GM23338 (cell line): ENCODE data around the gene VWDE. TPM values are rescaled to one million over a fixed set of nuclear protein-coding genes. Genes with fewer than 3 reads are reported as not detected.

Experiments
- ATAC-seq: fragments of 200-7000 bp; cut with Tn5 transposase; 3 replicates; pipeline ENCODE4 v1.9.1; 2020
- DNase-seq: peaks from one replicate; pipeline ENCODE4 v3.0.0-alpha.2; 2015; ENCODE audit warnings: low spot score
- H2AFZ ChIP-seq: fragments of 200-600 bp; sonication (generic); 2 replicates; pipeline ENCODE4 v1.8.0; 2016; ENCODE audit warnings: antibody characterized with exemption, mild to moderate bottlenecking, moderate library complexity
- H3F3A ChIP-seq: fragments of 200-600 bp; sonication (generic); replicated peaks from 2 replicates; pipeline ENCODE4 v1.8.0; 2017; ENCODE audit warnings: antibody characterized with exemption, mixed run types, low read depth
- H3K27ac ChIP-seq: fragments of 200-600 bp; sonication (generic); 2 replicates; pipeline ENCODE4 v1.6.1; 2016; ENCODE audit warnings: low read depth
- H3K27me3 ChIP-seq: fragments of 200-600 bp; sonication (generic); 2 replicates; pipeline ENCODE4 v1.8.0; 2016; ENCODE audit warnings: mild to moderate bottlenecking, mixed run types, moderate library complexity; ENCODE audit not compliant: insufficient read depth
- H3K36me3 ChIP-seq: fragments of 200-600 bp; sonication (generic); 2 replicates; pipeline ENCODE4 v1.8.0; 2016; ENCODE audit warnings: mild to moderate bottlenecking; ENCODE audit not compliant: insufficient read depth
- H3K4me1 ChIP-seq: fragments of 200-600 bp; sonication (generic); 2 replicates; pipeline ENCODE4 v1.8.0; 2016; ENCODE audit warnings: mild to moderate bottlenecking, moderate library complexity; ENCODE audit not compliant: insufficient read depth
- H3K4me2 ChIP-seq: fragments of 200-600 bp; sonication (generic); 2 replicates; pipeline ENCODE4 v1.7.1; 2017; ENCODE audit warnings: mixed run types
- H3K4me3 ChIP-seq: fragments of 200-600 bp; sonication (generic); 2 replicates; pipeline ENCODE4 v1.6.1; 2016; ENCODE audit warnings: mixed run types
- H3K79me2 ChIP-seq: fragments of 200-600 bp; sonication (generic); replicated peaks from 2 replicates; pipeline ENCODE4 v1.8.0; 2017; ENCODE audit warnings: mild to moderate bottlenecking; ENCODE audit not compliant: insufficient read depth
- H3K9me2 ChIP-seq: fragments of 200-600 bp; sonication (generic); 2 replicates; pipeline ENCODE4 v1.8.0; 2017; ENCODE audit not compliant: insufficient read depth
- H4K20me1 ChIP-seq: fragments of 200-600 bp; sonication (generic); replicated peaks from 2 replicates; pipeline ENCODE4 v1.8.0; 2017; ENCODE audit warnings: mild to moderate bottlenecking; ENCODE audit not compliant: insufficient read depth
- H3K27ac Mint-ChIP-seq: 2 replicates; pipeline ENCODE4 v1.8.0; 2020; ENCODE audit warnings: inconsistent platforms, mild to moderate bottlenecking, moderate library complexity, mixed read lengths
- H3K27me3 Mint-ChIP-seq: 3 replicates; pipeline ENCODE4 v1.8.0; 2022; ENCODE audit warnings: low read depth, mild to moderate bottlenecking, moderate library complexity, mixed read lengths, inconsistent platforms; ENCODE audit not compliant: insufficient read depth, poor library complexity
- H3K36me3 Mint-ChIP-seq: 3 replicates; pipeline ENCODE4 v1.8.0; 2021; ENCODE audit warnings: low read depth, mild to moderate bottlenecking, inconsistent platforms, moderate library complexity, mixed read lengths
- H3K4me1 Mint-ChIP-seq: 3 replicates; pipeline ENCODE4 v1.8.0; 2020; ENCODE audit warnings: mild to moderate bottlenecking, inconsistent platforms, mixed read lengths
- H3K4me3 Mint-ChIP-seq: 3 replicates; pipeline ENCODE4 v1.8.0; 2021; ENCODE audit warnings: moderate library complexity, mild to moderate bottlenecking, inconsistent platforms, mixed read lengths
- H3K9me3 Mint-ChIP-seq: 3 replicates; pipeline ENCODE4 v1.8.0; 2020; ENCODE audit warnings: moderate library complexity, mild to moderate bottlenecking, inconsistent platforms, mixed read lengths
- CREB1 ChIP-seq: fragments of 250-450 bp; sonication (Bioruptor Pico); IDR thresholded peaks from 2 replicates; pipeline ENCODE4 v1.5.0; 2020; ENCODE audit warnings: low read depth, mild to moderate bottlenecking, moderate library complexity
- EZH2 ChIP-seq: fragments of 200-600 bp; sonication (generic); IDR thresholded peaks from one replicate; pipeline ENCODE4 v1.8.0; 2017; ENCODE audit warnings: antibody characterized with exemption, mild to moderate bottlenecking, low read depth; ENCODE audit not compliant: unreplicated experiment
- EZH2phosphoT487 ChIP-seq: fragments of 200-600 bp; sonication (generic); IDR thresholded peaks from one replicate; pipeline ENCODE4 v1.8.1; 2018; ENCODE audit warnings: antibody characterized with exemption; ENCODE audit not compliant: unreplicated experiment
- NANOG ChIP-seq: IDR thresholded peaks from 2 replicates; pipeline ENCODE4 v1.6.1; 2016; ENCODE audit warnings: antibody characterized with exemption, borderline replicate concordance
- POLR2AphosphoS5 ChIP-seq: IDR thresholded peaks from 2 replicates; pipeline ENCODE4 v1.6.1; 2016; ENCODE audit warnings: antibody characterized with exemption, low read depth
- ZNF114 ChIP-seq: fragments of 250-450 bp; sonication (Bioruptor Pico); IDR thresholded peaks from 2 replicates; pipeline ENCODE4 v1.5.0; 2020; ENCODE audit warnings: mild to moderate bottlenecking, moderate library complexity
- ZNF331 ChIP-seq: fragments of 250-450 bp; sonication (Bioruptor Pico); IDR thresholded peaks from 2 replicates; pipeline ENCODE4 v1.5.0; 2020; ENCODE audit warnings: low read depth, mild to moderate bottlenecking, moderate library complexity
- polyA plus RNA-seq: library from polyadenylated mRNA; unstranded; fragments of >200 nt; fragmentation: Nextera tagmentation; extraction: Ambion mirVana; gene quantifications from 2 replicates; pipeline ENCODE4 v1.2.1, GENCODE V29; 2016
- total RNA-seq: library from RNA; depleted of rRNA; stranded (reverse); fragments of >200 nt; shearing (Covaris generic); gene quantifications from 2 replicates; pipeline ENCODE4 v1.2.3, GENCODE V29; 2014
- TF ChIP-seq, protein P1 (sequence below), 2 experiments: fragments of 200-600 bp in 1 of 2; sonication (generic) in 1 of 2; conservative IDR thresholded peaks; 2 replicates each; pipeline versions ENCODE4 v1.5.1 to v1.6.1; 2016 to 2017; ENCODE audit warnings: antibody characterized with exemption in 2 of 2, low read depth in 2 of 2, mild to moderate bottlenecking in 2 of 2, moderate library complexity in 1 of 2
- TF ChIP-seq, protein P2 (sequence below): IDR thresholded peaks from one replicate; pipeline ENCODE4 v1.6.1; 2018; ENCODE audit warnings: antibody characterized with exemption; ENCODE audit not compliant: unreplicated experiment

VWDE gene
- total and polyA plus RNA-seq, 2 experiments from 2014 or later, result 24.6 to 45.5 TPM

DNA sequence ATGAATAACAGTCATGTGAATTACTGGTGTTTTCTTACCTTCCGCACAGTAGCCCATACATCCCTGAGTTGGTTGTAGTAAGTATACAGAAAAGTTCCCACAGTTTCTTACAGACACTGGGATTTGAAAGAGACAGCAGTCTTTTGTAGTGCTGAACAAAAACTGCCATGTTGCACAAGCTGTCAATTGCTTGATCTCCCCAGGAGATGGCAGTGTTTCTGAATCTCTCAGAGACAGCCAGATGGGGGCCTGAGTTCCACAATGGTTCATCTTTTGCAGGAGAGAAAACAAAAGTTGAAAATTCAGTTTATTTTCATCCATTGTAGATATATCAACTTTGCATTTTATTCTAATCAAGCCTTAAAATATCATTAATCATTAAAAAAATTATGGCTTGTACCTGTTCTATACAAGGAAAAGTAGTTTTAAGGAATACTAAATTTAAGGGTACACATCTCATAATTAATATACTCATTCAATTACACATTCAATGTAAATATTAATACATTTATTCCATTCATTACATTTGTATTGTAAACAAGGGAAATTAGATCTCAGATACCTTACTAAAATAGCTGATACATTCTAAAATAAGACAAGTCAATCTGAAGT is 14.5 kb downstream of the VWDE start:
- peaks cover 12% of the 10 kb centered on the region for H3K36me3 ChIP-seq
- Mint-ChIP-seq H3K36me3 (peaks cover 20% of the 10 kb centered on the region; the same call in 2 of the 3 replicates), H3K4me1 (peaks cover 28% of the 10 kb centered on the region), H3K27ac (no peak overlapping the region), H3K27me3 (no peaks in the 10 kb centered on the region), H3K9me3 (no peaks in the 10 kb centered on the region), H3K4me3 (no peak overlapping the region)
- no peak overlapping the region for H2AFZ ChIP-seq
- no peaks in the 10 kb centered on the region for H3K9me2 ChIP-seq
- TF ChIP-seq, protein P1, sequence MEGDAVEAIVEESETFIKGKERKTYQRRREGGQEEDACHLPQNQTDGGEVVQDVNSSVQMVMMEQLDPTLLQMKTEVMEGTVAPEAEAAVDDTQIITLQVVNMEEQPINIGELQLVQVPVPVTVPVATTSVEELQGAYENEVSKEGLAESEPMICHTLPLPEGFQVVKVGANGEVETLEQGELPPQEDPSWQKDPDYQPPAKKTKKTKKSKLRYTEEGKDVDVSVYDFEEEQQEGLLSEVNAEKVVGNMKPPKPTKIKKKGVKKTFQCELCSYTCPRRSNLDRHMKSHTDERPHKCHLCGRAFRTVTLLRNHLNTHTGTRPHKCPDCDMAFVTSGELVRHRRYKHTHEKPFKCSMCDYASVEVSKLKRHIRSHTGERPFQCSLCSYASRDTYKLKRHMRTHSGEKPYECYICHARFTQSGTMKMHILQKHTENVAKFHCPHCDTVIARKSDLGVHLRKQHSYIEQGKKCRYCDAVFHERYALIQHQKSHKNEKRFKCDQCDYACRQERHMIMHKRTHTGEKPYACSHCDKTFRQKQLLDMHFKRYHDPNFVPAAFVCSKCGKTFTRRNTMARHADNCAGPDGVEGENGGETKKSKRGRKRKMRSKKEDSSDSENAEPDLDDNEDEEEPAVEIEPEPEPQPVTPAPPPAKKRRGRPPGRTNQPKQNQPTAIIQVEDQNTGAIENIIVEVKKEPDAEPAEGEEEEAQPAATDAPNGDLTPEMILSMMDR (conservative IDR thresholded peaks at IDR 0.05; ENCODE audit: low read depth in 2 of 2), result peak; percentile 91 to 92
- TF ChIP-seq ZNF331 (no peak), EZH2phosphoT487 (no peak)
- TF ChIP-seq, protein P2, sequence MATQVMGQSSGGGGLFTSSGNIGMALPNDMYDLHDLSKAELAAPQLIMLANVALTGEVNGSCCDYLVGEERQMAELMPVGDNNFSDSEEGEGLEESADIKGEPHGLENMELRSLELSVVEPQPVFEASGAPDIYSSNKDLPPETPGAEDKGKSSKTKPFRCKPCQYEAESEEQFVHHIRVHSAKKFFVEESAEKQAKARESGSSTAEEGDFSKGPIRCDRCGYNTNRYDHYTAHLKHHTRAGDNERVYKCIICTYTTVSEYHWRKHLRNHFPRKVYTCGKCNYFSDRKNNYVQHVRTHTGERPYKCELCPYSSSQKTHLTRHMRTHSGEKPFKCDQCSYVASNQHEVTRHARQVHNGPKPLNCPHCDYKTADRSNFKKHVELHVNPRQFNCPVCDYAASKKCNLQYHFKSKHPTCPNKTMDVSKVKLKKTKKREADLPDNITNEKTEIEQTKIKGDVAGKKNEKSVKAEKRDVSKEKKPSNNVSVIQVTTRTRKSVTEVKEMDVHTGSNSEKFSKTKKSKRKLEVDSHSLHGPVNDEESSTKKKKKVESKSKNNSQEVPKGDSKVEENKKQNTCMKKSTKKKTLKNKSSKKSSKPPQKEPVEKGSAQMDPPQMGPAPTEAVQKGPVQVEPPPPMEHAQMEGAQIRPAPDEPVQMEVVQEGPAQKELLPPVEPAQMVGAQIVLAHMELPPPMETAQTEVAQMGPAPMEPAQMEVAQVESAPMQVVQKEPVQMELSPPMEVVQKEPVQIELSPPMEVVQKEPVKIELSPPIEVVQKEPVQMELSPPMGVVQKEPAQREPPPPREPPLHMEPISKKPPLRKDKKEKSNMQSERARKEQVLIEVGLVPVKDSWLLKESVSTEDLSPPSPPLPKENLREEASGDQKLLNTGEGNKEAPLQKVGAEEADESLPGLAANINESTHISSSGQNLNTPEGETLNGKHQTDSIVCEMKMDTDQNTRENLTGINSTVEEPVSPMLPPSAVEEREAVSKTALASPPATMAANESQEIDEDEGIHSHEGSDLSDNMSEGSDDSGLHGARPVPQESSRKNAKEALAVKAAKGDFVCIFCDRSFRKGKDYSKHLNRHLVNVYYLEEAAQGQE, result no peak
- H3F3A ChIP-seq, result no peaks in the 10 kb centered on the region
- no peak overlapping the region for H3K4me3 ChIP-seq
- DNase-seq (peak; percentile 94), ATAC-seq (peak; percentile 88)
- peaks cover 27% of the 10 kb centered on the region for H3K79me2 ChIP-seq
- peaks cover 12% of the 10 kb centered on the region for H3K4me1 ChIP-seq
- H3K4me2 ChIP-seq, result no peak overlapping the region
- H3K27ac ChIP-seq, result no peak overlapping the region
- H3K27me3 ChIP-seq, result no peaks in the 10 kb centered on the region
- H4K20me1 ChIP-seq, result no peaks in the 10 kb centered on the region

DNA sequence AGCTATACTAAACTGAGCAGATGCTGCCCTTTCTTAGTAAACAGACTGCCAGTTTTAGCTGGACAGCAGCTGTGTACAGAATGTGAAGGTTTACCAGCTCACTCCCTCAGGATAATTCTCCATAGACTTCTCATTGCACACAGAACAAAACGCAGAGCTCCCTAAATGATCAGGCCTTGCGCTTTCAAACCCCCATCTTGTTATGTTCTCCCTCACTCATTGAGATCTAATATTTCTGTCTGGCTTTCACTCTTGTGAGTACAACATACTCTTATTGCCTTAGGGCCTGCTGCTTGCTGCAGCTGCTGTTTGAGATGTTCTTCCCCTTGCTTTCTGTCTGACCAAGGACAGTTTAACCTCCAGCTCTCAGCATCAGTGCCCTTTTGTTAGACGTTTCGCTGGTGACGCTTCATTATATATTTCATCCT is 17.3 kb downstream of the VWDE start:
- Histone ChIP-seq H3K4me2 (no peak overlapping the region), H3K79me2 (no peaks in the 10 kb centered on the region; the same call in 1 of the 2 replicates), H3K4me3 (no peak overlapping the region), H3K36me3 (peaks cover 12% of the 10 kb centered on the region), H3K27me3 (no peaks in the 10 kb centered on the region), H3K27ac (no peak overlapping the region), H3K9me2 (no peaks in the 10 kb centered on the region), H4K20me1 (no peaks in the 10 kb centered on the region), H3F3A (no peaks in the 10 kb centered on the region), H2AFZ (no peak overlapping the region), H3K4me1 (no peaks in the 10 kb centered on the region; the same call in 1 of the 2 replicates)
- H3K4me1 Mint-ChIP-seq, result peaks cover 9% of the 10 kb centered on the region; the same call in 2 of the 3 replicates
- no peaks in the 10 kb centered on the region for H3K27me3 Mint-ChIP-seq
- no peaks in the 10 kb centered on the region for H3K9me3 Mint-ChIP-seq
- no peak overlapping the region for H3K4me3 Mint-ChIP-seq
- ATAC-seq (no peak), DNase-seq (no peak)
- H3K36me3 Mint-ChIP-seq, result peaks cover 20% of the 10 kb centered on the region; the same call in 2 of the 3 replicates
- no peak overlapping the region for H3K27ac Mint-ChIP-seq
- TF ChIP-seq NANOG (no peak), ZNF331 (no peak), CREB1 (CRISPR knock-in tag) (no peak), POLR2AphosphoS5 (no peak), EZH2 (no peak), EZH2phosphoT487 (no peak), ZNF114 (no peak)
- TF ChIP-seq, protein P1 (conservative IDR thresholded peaks at IDR 0.05; ENCODE audit: low read depth in 2 of 2), result no peak
- TF ChIP-seq, protein P2, result no peak
